Dendritic cell treated with granulocyte-macrophage colony-stimulating factor and Interleukin-4, amounts not matched to agents 40 ng/mL and 50 ng/mL, for 4 days (primary cell): ENCODE results near the gene CMIP.

Source experiments
- H3K27ac Mint-ChIP-seq: one replicate; pipeline ENCODE4 v1.8.0; 2022; ENCODE audit warnings: mild to moderate bottlenecking, mixed read lengths
- H3K27me3 Mint-ChIP-seq: one replicate; pipeline ENCODE4 v1.8.0; 2022; ENCODE audit warnings: mild to moderate bottlenecking, mixed read lengths
- H3K36me3 Mint-ChIP-seq: one replicate; pipeline ENCODE4 v1.8.0; 2022; ENCODE audit warnings: low read depth, mixed read lengths
- H3K4me1 Mint-ChIP-seq: one replicate; pipeline ENCODE4 v1.8.0; 2022; ENCODE audit warnings: low read depth, mixed read lengths
- H3K4me3 Mint-ChIP-seq: one replicate; pipeline ENCODE4 v1.8.0; 2022; ENCODE audit warnings: mild to moderate bottlenecking, moderate library complexity, mixed read lengths
- H3K9me3 Mint-ChIP-seq: one replicate; pipeline ENCODE4 v1.8.0; 2022; ENCODE audit warnings: mixed read lengths
- intact Hi-C: fragments of 100-400 bp; cut with micrococcal nuclease; formaldehyde crosslinking; loops from one replicate; pipeline ENCODE4 v1.15.0; 2022

Gene CMIP

GRCh38 chr16:81723098-81723723, 278.6 kb downstream of the CMIP start:
- intact Hi-C loops, result loop anchor here (1.0 to 10.0 kb wide), 3 partner anchors 98 to 357 kb away; no protein-coding TSS in a partner anchor
- Mint-ChIP-seq H3K9me3 (peaks cover 13% of the 10 kb centered on the region), H3K36me3 (no peaks in the 10 kb centered on the region), H3K27ac (no peak overlapping the region), H3K27me3 (peaks cover 4% of the 10 kb centered on the region), H3K4me3 (no peak overlapping the region), H3K4me1 (peaks cover 20% of the 10 kb centered on the region)

DNA sequence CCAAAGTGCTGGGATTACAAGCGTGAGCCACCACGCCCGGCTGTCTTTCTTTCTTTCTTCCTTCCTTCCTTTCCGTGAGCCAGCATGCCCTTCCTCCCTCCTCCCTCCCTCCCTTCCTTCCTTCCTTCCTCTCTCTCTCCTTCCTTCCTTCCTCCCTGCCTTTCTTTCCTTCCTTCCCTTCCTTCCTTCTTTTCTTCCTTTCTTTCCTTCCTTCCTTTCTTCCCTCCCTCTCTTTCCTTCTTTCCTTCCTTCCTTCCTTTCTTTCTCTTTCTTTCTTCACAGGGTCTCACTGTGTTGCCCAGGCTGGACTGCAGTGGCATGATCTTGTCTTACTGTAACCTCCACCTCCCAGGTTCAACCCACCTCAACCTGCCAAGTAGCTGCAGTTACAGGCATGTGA, 283.8 kb downstream of the CMIP start:
- peaks cover 19% of the 10 kb centered on the region for H3K4me1 Mint-ChIP-seq
- intact Hi-C loops, result loop anchor here (10.0 kb wide), 1 partner anchor 104 kb away; no protein-coding TSS in a partner anchor
- peaks cover 20% of the 10 kb centered on the region for H3K27me3 Mint-ChIP-seq
- H3K9me3 Mint-ChIP-seq, result no peaks in the 10 kb centered on the region
- no peaks in the 10 kb centered on the region for H3K36me3 Mint-ChIP-seq
- H3K27ac Mint-ChIP-seq, result no peak overlapping the region
- H3K4me3 Mint-ChIP-seq, result no peak overlapping the region

GRCh38 chr16:81729451-81729850, 284.8 kb downstream of the CMIP start:
- Mint-ChIP-seq H3K36me3 (no peaks in the 10 kb centered on the region), H3K27ac (peak overlapping the region; percentile 68), H3K4me3 (peak overlapping the region; percentile 27), H3K4me1 (peaks cover 19% of the 10 kb centered on the region), H3K9me3 (no peaks in the 10 kb centered on the region), H3K27me3 (peaks cover 23% of the 10 kb centered on the region)
- intact Hi-C loops, result loop anchor here (10.0 kb wide), 1 partner anchor 105 kb away; no protein-coding TSS in a partner anchor

DNA sequence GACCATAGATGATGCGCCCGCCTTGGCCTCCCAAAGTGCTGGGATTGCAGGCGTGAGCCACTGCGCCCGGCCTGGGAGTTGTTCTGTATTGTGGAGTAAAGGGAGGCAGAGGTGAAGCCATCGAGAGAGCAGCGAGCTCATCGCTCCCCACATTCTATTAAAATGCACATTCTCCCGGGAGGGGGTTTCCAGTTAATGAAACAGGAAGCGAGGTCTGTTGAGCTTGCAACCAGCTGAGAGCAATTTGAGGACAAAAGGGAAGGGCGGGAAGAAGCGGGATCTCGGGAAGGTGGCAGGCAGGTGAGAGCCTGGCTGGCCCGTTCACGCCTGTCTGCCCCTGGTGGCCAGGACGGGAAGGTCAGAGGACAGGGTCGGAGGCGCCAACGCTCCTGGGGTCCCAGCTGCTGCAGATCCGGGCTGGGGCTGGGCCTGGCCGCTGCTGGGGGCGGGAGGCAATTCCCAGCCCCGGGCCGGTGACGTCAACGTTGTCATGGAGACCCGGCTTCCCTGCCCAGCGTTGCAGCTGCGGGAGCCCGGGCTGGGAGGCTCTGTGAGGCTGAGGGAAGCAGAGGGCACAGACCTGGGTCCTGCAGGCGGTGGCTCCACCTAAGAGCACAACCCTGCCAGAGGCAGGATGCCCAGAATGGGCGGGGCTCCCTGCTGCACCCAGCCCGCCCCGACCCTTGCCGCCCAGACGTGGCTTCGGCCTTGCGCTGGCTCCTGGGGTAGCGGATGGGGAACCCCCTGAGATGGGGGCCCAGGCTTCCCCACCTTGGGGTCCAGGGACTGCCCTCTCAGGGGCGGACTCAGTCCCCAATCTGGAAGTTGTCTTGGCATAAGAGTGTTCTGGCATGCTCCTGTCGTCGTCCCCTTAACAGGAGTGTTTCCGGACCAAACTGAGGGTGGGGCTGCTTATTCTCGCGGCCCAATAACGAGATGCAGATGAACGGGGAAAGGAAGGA, 285.8 kb downstream of the CMIP start:
- Mint-ChIP-seq H3K27me3 (peaks cover 23% of the 10 kb centered on the region), H3K4me3 (peak overlapping the region; percentile 78), H3K27ac (peak overlapping the region; percentile 68), H3K36me3 (no peaks in the 10 kb centered on the region), H3K9me3 (no peaks in the 10 kb centered on the region), H3K4me1 (peaks cover 19% of the 10 kb centered on the region)
- intact Hi-C loops, result loop anchor here (10.0 kb wide), 1 partner anchor 696 kb away; the partner anchor contains the start of gene ATMIN

DNA sequence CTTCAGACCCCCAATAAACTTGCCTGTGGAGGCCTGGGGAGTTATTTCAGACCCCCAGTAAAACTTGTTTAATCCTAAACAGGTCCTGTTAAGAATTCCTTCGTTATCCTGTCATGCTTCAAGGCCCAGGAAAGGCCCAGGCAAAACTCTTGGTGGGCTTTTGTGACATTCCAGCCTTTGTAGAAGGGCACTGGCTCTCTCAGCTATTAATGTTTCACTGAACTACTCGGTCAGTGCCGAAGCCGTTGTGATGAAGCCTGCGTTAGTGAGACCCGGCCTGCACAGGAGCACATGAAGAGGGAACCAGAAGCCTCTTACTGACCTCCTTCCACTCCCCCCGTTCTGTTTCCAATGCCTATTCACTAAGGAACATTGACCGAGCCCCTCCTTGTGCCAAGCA, 287.0 kb downstream of the CMIP start:
- no peaks in the 10 kb centered on the region for H3K9me3 Mint-ChIP-seq

GRCh38 chr16:81732699-81733098, 288.1 kb downstream of the CMIP start:
- no peak overlapping the region for H3K4me3 Mint-ChIP-seq
- intact Hi-C loops, result loop anchor here (10.0 kb wide), 1 partner anchor 698 kb away; the partner anchor contains the start of gene ATMIN
- H3K4me1 Mint-ChIP-seq, result peaks cover 21% of the 10 kb centered on the region
- H3K9me3 Mint-ChIP-seq, result no peaks in the 10 kb centered on the region
- H3K27ac Mint-ChIP-seq, result no peak overlapping the region
- H3K36me3 Mint-ChIP-seq, result no peaks in the 10 kb centered on the region
- peaks cover 26% of the 10 kb centered on the region for H3K27me3 Mint-ChIP-seq

More for the DNA sequence above, 287.0 kb downstream of the CMIP start:
- Mint-ChIP-seq H3K4me3 (no peak overlapping the region), H3K4me1 (peaks cover 19% of the 10 kb centered on the region), H3K27me3 (peaks cover 21% of the 10 kb centered on the region), H3K36me3 (no peaks in the 10 kb centered on the region), H3K27ac (no peak overlapping the region)
- intact Hi-C loops, result loop anchor here (10.0 kb wide), 1 partner anchor 697 kb away; the partner anchor contains the start of gene ATMIN

- H3K27me3 Mint-ChIP-seq, result peaks cover 26% of the 10 kb centered on the region
- intact Hi-C loops, result loop anchor here (10.0 kb wide), 1 partner anchor 698 kb away; the partner anchor contains the start of gene ATMIN
- peaks cover 27% of the 10 kb centered on the region for H3K4me1 Mint-ChIP-seq
- H3K9me3 Mint-ChIP-seq, result no peaks in the 10 kb centered on the region
- H3K27ac Mint-ChIP-seq, result no peak overlapping the region
- no peaks in the 10 kb centered on the region for H3K36me3 Mint-ChIP-seq
- no peak overlapping the region for H3K4me3 Mint-ChIP-seq
Observed at GRCh38 chr16:81733295-81733694, 288.7 kb downstream of the CMIP start.

DNA sequence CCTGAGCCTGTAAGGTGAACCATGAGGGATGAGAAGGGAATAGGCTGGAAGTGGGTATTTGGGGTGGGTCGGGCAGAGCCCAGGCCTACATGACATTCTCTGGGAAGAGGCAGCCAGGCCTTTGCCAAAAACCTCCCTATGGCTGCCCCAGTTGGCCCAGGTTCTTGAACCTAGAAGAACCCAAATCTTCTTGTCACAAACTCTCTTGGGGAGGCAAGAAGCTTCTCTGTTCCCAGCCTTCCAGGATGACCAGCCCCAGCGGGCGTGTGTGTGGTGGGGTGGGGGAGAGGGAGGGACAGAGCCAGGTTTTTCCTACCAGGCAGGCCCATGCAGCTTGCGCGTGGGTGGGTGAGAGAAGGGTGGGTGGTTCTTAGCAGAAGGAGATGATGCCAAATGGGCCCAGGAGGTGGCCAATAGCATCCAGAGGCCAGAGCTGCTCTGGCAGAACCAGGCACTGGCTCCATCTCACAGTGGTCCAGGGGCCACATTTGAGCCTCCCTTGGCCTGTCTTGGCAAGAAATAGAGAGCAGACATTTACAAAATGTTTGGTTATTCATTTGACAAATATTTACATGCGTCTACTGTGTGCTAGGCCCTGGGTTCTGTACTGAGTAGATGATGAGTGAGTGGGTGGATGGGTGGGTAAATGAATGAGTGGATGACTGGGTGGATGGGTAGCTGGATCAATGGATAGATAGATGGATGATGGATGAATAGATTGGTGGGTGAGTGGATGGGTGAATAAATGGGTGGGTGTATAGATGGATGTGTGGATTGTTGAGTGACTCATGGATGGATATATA, 290.2 kb downstream of the CMIP start:
- Mint-ChIP-seq H3K9me3 (no peaks in the 10 kb centered on the region), H3K27me3 (peaks cover 22% of the 10 kb centered on the region), H3K4me1 (peaks cover 36% of the 10 kb centered on the region), H3K27ac (no peak overlapping the region), H3K36me3 (no peaks in the 10 kb centered on the region), H3K4me3 (no peak overlapping the region)
- intact Hi-C loops, result loop anchor here (5.0 to 10.0 kb wide), 4 partner anchors 137 to 700 kb away; partner anchors contain the start of gene ATMIN

DNA sequence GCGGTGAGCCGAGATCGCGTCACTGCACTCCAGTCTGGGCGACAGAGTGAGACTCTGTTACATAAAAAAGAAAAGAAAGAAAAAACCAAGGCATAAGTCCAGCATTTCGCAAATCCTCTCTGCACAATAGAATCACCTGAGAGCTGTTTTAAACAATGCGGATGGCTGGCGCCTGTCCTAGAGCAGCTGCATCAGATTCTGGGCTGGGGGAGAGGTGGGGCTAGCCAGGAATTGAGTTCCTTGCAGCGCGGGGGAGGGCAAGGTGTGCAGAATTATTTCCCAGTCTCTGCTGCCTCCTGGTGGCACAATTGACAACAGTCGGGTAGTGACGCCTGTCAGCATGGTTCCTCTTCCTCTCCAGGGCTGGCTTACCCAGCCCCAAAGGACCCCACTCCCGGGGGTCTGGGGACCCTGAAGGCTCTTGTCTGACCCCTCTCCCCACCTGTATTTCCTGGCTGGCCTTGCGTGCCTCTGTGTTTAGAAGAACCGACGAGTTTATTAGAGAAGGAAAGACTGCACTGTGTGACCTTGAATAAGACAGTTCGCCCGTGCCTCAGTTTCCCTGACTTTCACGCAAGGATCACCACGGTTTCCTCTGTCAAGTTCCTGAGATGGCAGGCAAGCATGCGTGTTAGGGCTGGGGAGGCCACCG, 293.4 kb downstream of the CMIP start:
- Mint-ChIP-seq H3K27ac (peak overlapping the region; percentile 82), H3K4me1 (peaks cover 41% of the 10 kb centered on the region)
- intact Hi-C loops, result loop anchor here (5.0 to 10.0 kb wide), 4 partner anchors 134 to 703 kb away; partner anchors contain the start of gene ATMIN

GRCh38 chr16:81738783-81739496, 294.3 kb downstream of the CMIP start:
- H3K4me1 Mint-ChIP-seq, result peaks cover 41% of the 10 kb centered on the region
- H3K27me3 Mint-ChIP-seq, result peaks cover 6% of the 10 kb centered on the region
- peak overlapping the region; percentile 53 for H3K4me3 Mint-ChIP-seq
- H3K27ac Mint-ChIP-seq, result peak overlapping the region; percentile 82
- H3K36me3 Mint-ChIP-seq, result no peaks in the 10 kb centered on the region
- H3K9me3 Mint-ChIP-seq, result no peaks in the 10 kb centered on the region
- intact Hi-C loops, result loop anchor here (5.0 to 10.0 kb wide), 4 partner anchors 133 to 704 kb away; partner anchors contain the start of gene ATMIN

More for the DNA sequence above, 293.4 kb downstream of the CMIP start:
- Mint-ChIP-seq H3K4me3 (peak overlapping the region; percentile 60), H3K9me3 (no peaks in the 10 kb centered on the region), H3K36me3 (no peaks in the 10 kb centered on the region), H3K27me3 (peaks cover 13% of the 10 kb centered on the region)

- H3K36me3 Mint-ChIP-seq, result no peaks in the 10 kb centered on the region
- intact Hi-C loops, result loop anchor here (5.0 to 10.0 kb wide), 4 partner anchors 133 to 705 kb away; partner anchors contain the start of gene ATMIN
- H3K9me3 Mint-ChIP-seq, result no peaks in the 10 kb centered on the region
- no peak overlapping the region for H3K4me3 Mint-ChIP-seq
- peaks cover 45% of the 10 kb centered on the region for H3K4me1 Mint-ChIP-seq
- H3K27ac Mint-ChIP-seq, result peak overlapping the region; percentile 82
- H3K27me3 Mint-ChIP-seq, result peaks cover 5% of the 10 kb centered on the region
Observed at GRCh38 chr16:81739503-81739902, 294.9 kb downstream of the CMIP start.

DNA sequence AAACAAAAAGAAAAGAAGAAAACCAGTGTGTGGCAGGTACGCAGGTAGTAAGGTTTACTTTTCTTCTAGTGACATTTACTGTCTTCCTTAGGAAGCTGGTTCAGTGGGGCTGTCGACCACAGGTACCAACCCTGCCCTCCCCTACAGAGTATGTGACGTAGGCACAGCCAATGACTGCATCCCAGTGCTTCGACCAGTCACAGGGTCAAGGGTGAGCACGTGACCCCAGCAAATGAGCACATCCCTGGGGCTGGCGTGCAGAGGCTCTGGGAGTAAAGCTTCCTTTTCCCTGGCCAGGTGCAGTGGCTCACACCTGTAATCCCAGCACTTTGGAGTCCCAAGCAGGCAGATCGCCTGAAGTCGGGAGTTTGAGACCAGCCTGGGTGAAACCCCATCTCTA, 295.6 kb downstream of the CMIP start:
- intact Hi-C loops, result loop anchor here (5.0 to 10.0 kb wide), 2 partner anchors 42 to 95 kb away; no protein-coding TSS in a partner anchor
- H3K4me3 Mint-ChIP-seq, result no peak overlapping the region
- H3K9me3 Mint-ChIP-seq, result no peaks in the 10 kb centered on the region
- H3K36me3 Mint-ChIP-seq, result no peaks in the 10 kb centered on the region
- peaks cover 52% of the 10 kb centered on the region for H3K4me1 Mint-ChIP-seq
- peaks cover 5% of the 10 kb centered on the region for H3K27me3 Mint-ChIP-seq
- no peak overlapping the region for H3K27ac Mint-ChIP-seq
